ENCODE measurements around the gene FLNB. TPM values are rescaled to one million over a fixed set of nuclear protein-coding genes. Genes with fewer than 3 reads are reported as not detected.

FLNB gene
- total and polyA plus RNA-seq, 2 of the 8 experiments (the other 6 are each of a cell fraction or from before 2014, with no cell fraction given) = 72.3 to 118 TPM

- TF ChIP-seq CHD7 (IDR thresholded peaks at IDR 0.05; ENCODE audit: insufficient replicate concordance, low read length) (no peak), RBBP5 (IDR thresholded peaks at IDR 0.05; ENCODE audit: borderline replicate concordance, low read depth, low read length) (no peak), SIX5 (IDR thresholded peaks at IDR 0.05; ENCODE audit: low read depth, low read length) (no peak), EGR1 (IDR thresholded peaks at IDR 0.05; ENCODE audit: borderline replicate concordance, low read depth, low read length) (no peak), POU5F1 (IDR thresholded peaks at IDR 0.05; ENCODE audit: low read depth, low read length) (no peak), KDM4A (IDR thresholded peaks at IDR 0.05; ENCODE audit: low read depth, low read length, severe bottlenecking) (no peak), SIN3A (conservative IDR thresholded peaks at IDR 0.05 in 1 of 2, IDR thresholded peaks at IDR 0.05 in 1 of 2; ENCODE audit: low read depth in 1 of 2, low read length in 2 of 2) (no peak), E2F6 (IDR thresholded peaks at IDR 0.05) (no peak), GTF2F1 (IDR thresholded peaks at IDR 0.05; ENCODE audit: borderline replicate concordance, low read depth, low read length) (no peak), RXRA (IDR thresholded peaks at IDR 0.05; ENCODE audit: insufficient read depth, low read depth, low read length) (no peak), BCL11A (IDR thresholded peaks at IDR 0.05; ENCODE audit: low read depth in 2 of 2, low read length in 2 of 2) (no peak)
These were observed 155.0 kb downstream of the FLNB start (continued) for GRCh38 chr3:58163234-58163633.
